CD4-positive, alpha-beta T cell treated with Interleukin-17A for 4 hours (primary cell): ENCODE results near the gene ZNF148.

Source experiments
- DNase-seq: peaks from one replicate; pipeline ENCODE4 v3.0.0-alpha.2; 2020; ENCODE audit warnings: mixed read lengths

ZNF148 gene

GRCh38 chr3:125186261-125186787, 188.8 kb downstream of the ZNF148 start:
- peak; percentile 4 for DNase-seq

GRCh38 chr3:125185805-125186204, 189.3 kb downstream of the ZNF148 start:
- no peak for DNase-seq

GRCh38 chr3:125179884-125180240, 195.3 kb downstream of the ZNF148 start:
- no peak for DNase-seq

- DNase-seq: no peak
These were observed 195.8 kb downstream of the ZNF148 start for GRCh38 chr3:125179143-125179883.

- DNase-seq: no peak
These were observed 197.4 kb downstream of the ZNF148 start for GRCh38 chr3:125177746-125178145.
